Activated CD8-positive, alpha-beta memory T cell treated with anti-CD3 and anti-CD28 coated beads for 4 hours (primary cell): ENCODE results near the gene HSDL2.

ENCODE experiments used
- DNase-seq, 2 donors: peaks; one replicate each; pipeline ENCODE4 v3.0.0-alpha.2; 2020; ENCODE audit warnings: low read depth in 2 of 2

Gene HSDL2

GRCh38 chr9:112446526-112446925, 66.6 kb downstream of the HSDL2 start:
- DNase-seq, result no peak

- DNase-seq, result no peak
These were observed 67.4 kb downstream of the HSDL2 start for GRCh38 chr9:112447283-112447761.

GRCh38 chr9:112462855-112463254, 82.9 kb downstream of the HSDL2 start:
- no peak for DNase-seq

GRCh38 chr9:112465352-112465751, 85.4 kb downstream of the HSDL2 start:
- no peak for DNase-seq

- no peak for DNase-seq
These were observed 93.1 kb downstream of the HSDL2 start for GRCh38 chr9:112472996-112473395.

GRCh38 chr9:112473986-112474385, 94.1 kb downstream of the HSDL2 start:
- no peak for DNase-seq

GRCh38 chr9:112475318-112475717, 95.4 kb downstream of the HSDL2 start:
- DNase-seq, result no peak

GRCh38 chr9:112477330-112477729, 97.4 kb downstream of the HSDL2 start:
- no peak for DNase-seq

GRCh38 chr9:112479221-112479620, 99.3 kb downstream of the HSDL2 start:
- no peak for DNase-seq

- no peak for DNase-seq
These were observed 104.7 kb downstream of the HSDL2 start for GRCh38 chr9:112484607-112485006.

- DNase-seq, result no peak
These were observed 105.7 kb downstream of the HSDL2 start for GRCh38 chr9:112485574-112485973.

GRCh38 chr9:112486221-112487007, 106.5 kb downstream of the HSDL2 start, which contains the start of gene KIAA1958:
KIAA1958 (plus strand) TSS chr9:112486827; CDS start chr9:112574081, 87,254 bp downstream.
- peak; percentile 63 to 72 for DNase-seq

- peak in 1 of 2 donors; percentile 24 for DNase-seq
These were observed 107.3 kb downstream of the HSDL2 start for GRCh38 chr9:112487008-112487798.

GRCh38 chr9:112487799-112488340, 108.0 kb downstream of the HSDL2 start:
- no peak for DNase-seq

- no peak for DNase-seq
These were observed 109.2 kb downstream of the HSDL2 start for GRCh38 chr9:112489039-112489546.

GRCh38 chr9:112489876-112490666, 110.2 kb downstream of the HSDL2 start:
- DNase-seq, result no peak

GRCh38 chr9:112493393-112494137, 113.7 kb downstream of the HSDL2 start:
- no peak for DNase-seq

- DNase-seq, result no peak
These were observed 114.2 kb downstream of the HSDL2 start for GRCh38 chr9:112494153-112494552.

GRCh38 chr9:112495614-112496013, 115.7 kb downstream of the HSDL2 start:
- DNase-seq, result no peak

- no peak for DNase-seq
These were observed 116.3 kb downstream of the HSDL2 start for GRCh38 chr9:112496074-112496722.
